GM20000 (cell line): Measurements from ENCODE around the gene PRSS50.
A peak's percentile ranks its signal among the peaks of the same experiment; 100 is the strongest.

Experiments used
- DNase-seq: peaks from one replicate; pipeline ENCODE4 v3.0.0; 2012; ENCODE audit warnings: low spot score
- TF ChIP-seq, protein P1 (sequence below): IDR thresholded peaks from 2 replicates; pipeline ENCODE4 v1.5.1; 2012; ENCODE audit warnings: mild to moderate bottlenecking, control low read depth; ENCODE audit errors: extremely low read depth, missing control alignments

Gene PRSS50

GRCh38 chr3:46693038-46693891, 24.4 kb downstream of the PRSS50 start, which contains the start of gene ALS2CL:
Gene ALS2CL (minus strand): TSS chr3:46693679. CDS start chr3:46689440, 4,239 bp downstream.
- peak; percentile 80 for DNase-seq
- TF ChIP-seq, protein P1, sequence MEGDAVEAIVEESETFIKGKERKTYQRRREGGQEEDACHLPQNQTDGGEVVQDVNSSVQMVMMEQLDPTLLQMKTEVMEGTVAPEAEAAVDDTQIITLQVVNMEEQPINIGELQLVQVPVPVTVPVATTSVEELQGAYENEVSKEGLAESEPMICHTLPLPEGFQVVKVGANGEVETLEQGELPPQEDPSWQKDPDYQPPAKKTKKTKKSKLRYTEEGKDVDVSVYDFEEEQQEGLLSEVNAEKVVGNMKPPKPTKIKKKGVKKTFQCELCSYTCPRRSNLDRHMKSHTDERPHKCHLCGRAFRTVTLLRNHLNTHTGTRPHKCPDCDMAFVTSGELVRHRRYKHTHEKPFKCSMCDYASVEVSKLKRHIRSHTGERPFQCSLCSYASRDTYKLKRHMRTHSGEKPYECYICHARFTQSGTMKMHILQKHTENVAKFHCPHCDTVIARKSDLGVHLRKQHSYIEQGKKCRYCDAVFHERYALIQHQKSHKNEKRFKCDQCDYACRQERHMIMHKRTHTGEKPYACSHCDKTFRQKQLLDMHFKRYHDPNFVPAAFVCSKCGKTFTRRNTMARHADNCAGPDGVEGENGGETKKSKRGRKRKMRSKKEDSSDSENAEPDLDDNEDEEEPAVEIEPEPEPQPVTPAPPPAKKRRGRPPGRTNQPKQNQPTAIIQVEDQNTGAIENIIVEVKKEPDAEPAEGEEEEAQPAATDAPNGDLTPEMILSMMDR: no peak

- TF ChIP-seq, protein P1: no peak
- no peak for DNase-seq
Measured at GRCh38 chr3:46692566-46692990, 25.1 kb downstream of the PRSS50 start.

DNA sequence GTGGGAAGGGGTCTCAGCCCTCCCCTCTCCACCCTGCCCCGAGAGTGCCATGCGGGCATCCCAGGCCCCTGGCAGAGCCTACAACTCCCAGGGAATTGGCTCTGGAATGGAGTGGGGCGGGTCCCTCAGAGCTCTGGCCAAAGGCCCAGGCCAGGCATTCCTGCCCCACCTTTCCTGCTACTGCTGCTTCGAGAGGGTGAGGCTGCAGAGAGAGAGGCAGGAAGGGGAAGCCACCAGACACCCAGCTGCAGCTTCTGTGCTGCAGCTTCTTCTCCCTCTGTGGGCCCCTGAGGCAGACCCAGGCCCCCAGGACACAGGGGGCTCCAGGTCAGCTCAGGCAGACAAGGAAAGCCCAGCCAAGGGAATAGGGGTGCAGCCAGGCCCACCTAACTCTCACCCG, 26.9 kb downstream of the PRSS50 start:
- TF ChIP-seq, protein P1: no peak

GRCh38 chr3:46685446-46685845, 32.2 kb downstream of the PRSS50 start:
- TF ChIP-seq, protein P1: no peak
- DNase-seq: no peak

More for the DNA sequence above, 26.9 kb downstream of the PRSS50 start:
- DNase-seq: no peak

DNA sequence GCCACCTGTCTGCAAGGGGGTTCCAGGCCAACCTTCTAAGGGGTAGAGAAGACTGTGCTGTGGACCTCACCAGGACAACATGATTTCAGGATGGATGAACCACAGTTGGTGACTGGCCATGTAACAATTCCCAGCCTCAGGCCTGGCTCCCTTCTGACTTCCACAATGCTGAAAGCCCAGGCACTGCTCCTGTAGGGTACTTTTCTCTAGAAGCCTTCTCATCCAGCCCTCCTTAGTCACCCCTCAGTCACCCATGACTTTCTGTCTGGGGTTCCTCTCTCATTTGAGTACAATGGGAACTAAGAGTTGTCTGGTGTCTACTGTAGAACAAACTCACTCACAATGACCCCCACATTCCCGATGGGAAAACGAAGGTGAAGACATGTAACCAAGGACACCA, 32.8 kb downstream of the PRSS50 start:
- no peak for DNase-seq
- TF ChIP-seq, protein P1: no peak

DNA sequence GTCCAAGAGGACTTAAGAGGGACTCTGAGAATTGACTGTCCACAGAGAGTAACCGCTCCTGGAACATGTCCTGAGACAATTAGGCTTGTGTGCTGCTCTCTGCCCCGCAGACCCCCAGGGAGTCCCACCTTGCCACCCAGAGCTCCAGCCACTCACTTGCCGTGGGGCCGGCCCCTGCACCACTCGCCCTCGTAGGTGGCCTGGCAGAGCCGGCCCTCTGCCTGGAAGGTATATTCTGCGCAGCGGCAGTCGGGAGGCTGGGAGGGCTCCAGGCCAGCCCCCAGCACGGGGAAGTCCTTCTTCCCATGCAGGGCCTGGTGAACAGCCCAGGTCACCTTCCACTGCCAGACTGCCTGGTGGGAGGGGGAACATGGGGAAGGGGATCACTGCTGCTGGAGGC, 34.7 kb downstream of the PRSS50 start:
- TF ChIP-seq, protein P1: no peak
- no peak for DNase-seq

DNA sequence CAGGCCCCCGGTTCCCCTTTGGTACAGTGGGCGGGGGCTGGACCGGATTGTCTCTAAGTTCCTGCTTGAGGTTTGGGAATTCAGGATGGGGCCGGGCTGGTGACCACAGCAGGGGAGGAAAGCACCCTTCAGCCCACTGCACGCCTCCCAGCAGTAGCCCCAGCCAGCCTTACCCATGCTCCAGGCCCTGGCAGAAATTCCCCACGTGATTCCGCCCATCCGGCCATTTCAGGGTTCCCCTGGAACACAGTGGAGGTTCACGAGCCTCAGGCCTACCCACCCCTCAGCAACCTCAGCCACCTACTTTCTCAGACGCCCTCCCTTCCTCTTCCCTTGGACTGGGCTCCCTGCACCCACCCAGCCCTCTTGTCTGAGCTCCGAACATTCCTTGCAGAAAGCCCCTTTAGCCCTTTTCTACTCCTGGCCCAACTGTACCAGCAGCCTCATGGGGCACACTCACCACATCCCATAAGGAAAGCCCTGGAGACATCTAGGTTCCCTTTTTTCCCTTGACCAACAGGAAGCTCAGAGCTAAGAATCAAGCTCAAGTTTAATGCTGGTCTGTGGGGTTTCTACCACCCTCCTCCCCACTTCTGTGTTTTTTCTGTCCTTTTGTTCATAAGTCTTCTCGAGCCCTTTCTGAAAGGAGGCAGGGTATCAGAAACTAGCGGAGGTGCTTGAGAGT, 35.7 kb downstream of the PRSS50 start:
- TF ChIP-seq, protein P1: no peak
- no peak for DNase-seq
